AG08395 (cell line): Measurements from ENCODE around the gene HMX3.

Experiments
- DNase-seq: peaks from one replicate; pipeline ENCODE4 v3.0.0; 2012; ENCODE audit warnings: mixed read lengths, low spot score

Gene HMX3

GRCh38 chr10:123134343-123134914, 1.3 kb upstream of the HMX3 start:
- no peak for DNase-seq

- DNase-seq: no peak
Measured at GRCh38 chr10:123134915-123135414, 805 bp upstream of the HMX3 start.

- no peak for DNase-seq
Measured at GRCh38 chr10:123136221-123136805, 543 bp downstream of the HMX3 start.

- DNase-seq: no peak
Measured at GRCh38 chr10:123136806-123137642, 1.3 kb downstream of the HMX3 start.

GRCh38 chr10:123139165-123139520, 3.4 kb downstream of the HMX3 start:
- DNase-seq: no peak

- no peak for DNase-seq
Measured at GRCh38 chr10:123139521-123140163, 3.9 kb downstream of the HMX3 start.

- DNase-seq: no peak
Measured at GRCh38 chr10:123140164-123140982, 4.6 kb downstream of the HMX3 start.

- DNase-seq: no peak
Measured at GRCh38 chr10:123140983-123141390, 5.2 kb downstream of the HMX3 start.

GRCh38 chr10:123141791-123142700, 6.3 kb downstream of the HMX3 start:
- DNase-seq: no peak

GRCh38 chr10:123142701-123143161, 7.0 kb downstream of the HMX3 start:
- no peak for DNase-seq

GRCh38 chr10:123143162-123143824, 7.5 kb downstream of the HMX3 start:
- no peak for DNase-seq

GRCh38 chr10:123143825-123144168, 8.0 kb downstream of the HMX3 start:
- no peak for DNase-seq

GRCh38 chr10:123144697-123145541, 9.1 kb downstream of the HMX3 start:
- DNase-seq: no peak

GRCh38 chr10:123145542-123146012, 9.8 kb downstream of the HMX3 start:
- no peak for DNase-seq

- DNase-seq: no peak
Measured at GRCh38 chr10:123146013-123146893, 10.5 kb downstream of the HMX3 start.

- DNase-seq: no peak
Measured at GRCh38 chr10:123146894-123147634, 11.3 kb downstream of the HMX3 start.
